GM21717 (cell line): Measurements from ENCODE around the gene NDUFV3.
"Not testable (repeated sequence)": the region's sequence is repeated elsewhere in the genome, so short reads cannot be mapped to it uniquely, and the experiment has no call there.

ENCODE experiments used
- ATAC-seq: cut with Tn5 transposase; IDR thresholded peaks from one replicate; pipeline ENCODE4 v1.9.1; 2021; ENCODE audit warnings: mild to moderate bottlenecking, moderate library complexity; ENCODE audit not compliant: unreplicated experiment

The NDUFV3 gene

DNA sequence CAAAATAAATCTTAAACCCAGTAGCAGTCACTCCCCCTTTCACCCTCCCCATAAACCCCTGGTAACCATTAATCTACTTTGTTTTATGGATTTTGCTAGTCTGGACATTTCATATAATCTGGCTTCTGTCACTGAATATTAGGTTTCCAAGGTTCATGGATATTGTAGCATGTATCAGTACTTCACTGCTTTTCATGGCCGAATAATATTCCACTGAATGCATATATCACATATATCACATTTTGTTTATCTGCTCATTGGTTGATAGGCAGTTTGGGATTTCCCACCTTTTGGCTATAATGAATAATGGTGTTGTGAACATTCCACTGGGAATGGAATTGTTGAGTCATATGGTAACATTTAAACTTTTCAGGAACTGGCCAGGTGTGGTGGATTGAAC lies 9.2 kb upstream of the NDUFV3 start:
- no peak for ATAC-seq

DNA sequence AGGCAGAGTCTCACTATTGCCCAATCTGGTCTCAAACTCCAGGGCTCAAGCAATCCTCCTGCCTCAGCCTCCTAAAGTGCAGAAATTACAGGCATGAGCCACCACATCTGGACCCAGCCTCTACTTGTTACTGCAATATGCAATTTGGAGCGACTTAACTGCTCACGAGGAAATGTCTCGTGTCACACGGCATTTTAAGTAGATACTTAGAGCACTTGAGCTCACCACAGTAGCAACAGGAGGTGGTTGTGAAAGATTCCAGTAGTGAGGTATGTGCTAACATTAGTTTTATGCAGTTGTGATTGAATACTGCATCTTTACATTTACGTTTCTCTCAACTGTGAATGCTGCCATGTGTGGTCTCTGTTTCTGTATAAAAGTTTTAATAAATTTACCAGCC lies 5.8 kb upstream of the NDUFV3 start:
- ATAC-seq, result no peak

DNA sequence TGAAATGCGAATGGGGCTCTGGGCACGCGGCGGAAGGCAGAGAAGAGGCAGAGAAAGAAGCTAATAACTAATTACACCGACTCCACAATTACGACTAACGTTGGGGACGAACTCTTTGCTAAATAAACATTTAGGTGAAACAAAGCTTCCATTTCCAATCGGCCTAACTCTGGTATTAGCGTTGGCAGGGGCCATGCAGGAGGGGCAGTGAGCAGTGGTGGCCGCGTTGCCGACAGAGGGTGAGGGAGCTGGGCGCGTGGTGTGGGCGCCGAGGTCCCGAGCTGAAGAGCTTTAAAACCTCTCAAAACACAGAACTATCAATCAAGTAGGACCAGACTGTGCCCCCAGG lies 553 bp upstream of the NDUFV3 start:
- peak; percentile 16 for ATAC-seq

DNA sequence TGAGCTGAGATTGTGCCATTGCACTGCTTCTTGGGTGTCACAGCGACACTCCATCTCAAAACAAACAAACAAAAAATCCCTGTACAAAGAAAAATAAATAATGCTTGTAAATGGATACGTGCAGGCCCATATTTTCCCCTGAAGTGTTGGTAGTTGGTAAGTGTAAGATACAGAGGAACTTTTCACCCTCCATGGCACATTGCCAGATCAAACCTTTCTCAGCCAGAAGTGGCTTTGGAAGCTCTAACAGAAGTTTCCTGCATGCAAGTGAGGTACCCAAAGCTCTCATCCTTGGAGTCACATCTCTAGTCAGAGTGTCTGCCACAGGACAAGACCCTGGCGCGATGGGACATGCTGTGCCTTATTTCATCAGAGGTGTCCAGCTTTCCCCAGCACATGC lies 7.3 kb downstream of the NDUFV3 start:
- no peak for ATAC-seq

DNA sequence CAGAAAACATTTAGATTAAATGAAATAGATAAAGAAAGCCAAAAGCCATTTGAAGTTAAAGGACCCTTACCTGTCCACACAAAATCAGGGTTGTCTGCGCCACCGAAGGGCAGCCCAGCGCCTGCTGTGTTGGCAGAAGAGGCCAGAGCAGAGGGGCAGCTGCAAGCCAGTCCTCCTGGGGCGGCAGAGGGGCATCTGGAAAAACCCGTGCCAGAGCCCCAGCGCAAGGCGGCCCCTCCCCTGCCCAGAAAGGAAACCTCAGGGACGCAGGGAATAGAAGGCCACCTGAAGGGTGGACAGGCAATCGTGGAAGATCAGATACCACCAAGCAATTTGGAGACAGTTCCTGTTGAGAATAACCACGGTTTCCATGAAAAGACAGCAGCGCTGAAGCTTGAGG lies 10.7 kb downstream of the NDUFV3 start:
- ATAC-seq, result no peak

DNA sequence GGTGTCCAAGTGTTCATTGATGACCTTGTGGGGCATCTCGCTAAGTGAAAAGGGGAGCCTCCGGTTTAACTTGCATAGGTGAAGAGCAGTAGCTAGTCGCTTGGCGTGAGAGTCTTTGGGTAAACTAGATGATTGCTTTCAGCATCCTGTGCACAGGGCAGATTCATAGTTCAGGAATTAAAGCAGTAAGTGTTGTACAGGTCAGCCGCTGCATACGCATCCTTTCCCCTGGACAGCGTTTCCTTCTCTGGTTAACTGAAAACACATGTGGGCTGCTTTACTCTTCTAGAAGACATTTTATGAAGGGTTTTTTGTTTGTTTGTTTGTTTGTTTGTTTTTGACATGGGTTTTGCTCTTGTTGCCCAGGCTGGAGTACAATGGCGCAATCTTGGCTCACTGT lies 12.1 kb downstream of the NDUFV3 start:
- ATAC-seq, result no peak

DNA sequence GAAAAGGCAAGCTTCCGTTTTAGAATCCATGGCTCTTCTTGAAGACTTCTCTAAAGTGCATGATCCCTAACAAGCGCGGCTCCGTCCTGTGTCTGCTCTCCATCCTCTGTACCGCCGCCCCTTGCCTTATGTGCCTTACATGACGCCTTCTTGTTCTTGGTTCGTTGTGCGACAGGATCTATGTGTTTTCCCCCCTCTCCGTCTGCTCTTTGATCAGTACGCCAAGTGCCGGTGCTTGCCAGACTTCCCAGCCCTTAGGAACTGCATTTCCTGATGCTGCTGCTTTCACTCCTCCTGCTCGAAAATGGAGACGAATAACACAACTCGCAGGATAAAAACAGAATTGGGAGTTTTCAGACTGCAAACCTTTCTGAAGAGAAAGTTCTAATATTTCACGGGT lies 13.1 kb downstream of the NDUFV3 start:
- no peak for ATAC-seq

- not testable (repeated sequence) for ATAC-seq
These were observed 15.4 kb downstream of the NDUFV3 start for GRCh38 chr21:42908484-42908883.

DNA sequence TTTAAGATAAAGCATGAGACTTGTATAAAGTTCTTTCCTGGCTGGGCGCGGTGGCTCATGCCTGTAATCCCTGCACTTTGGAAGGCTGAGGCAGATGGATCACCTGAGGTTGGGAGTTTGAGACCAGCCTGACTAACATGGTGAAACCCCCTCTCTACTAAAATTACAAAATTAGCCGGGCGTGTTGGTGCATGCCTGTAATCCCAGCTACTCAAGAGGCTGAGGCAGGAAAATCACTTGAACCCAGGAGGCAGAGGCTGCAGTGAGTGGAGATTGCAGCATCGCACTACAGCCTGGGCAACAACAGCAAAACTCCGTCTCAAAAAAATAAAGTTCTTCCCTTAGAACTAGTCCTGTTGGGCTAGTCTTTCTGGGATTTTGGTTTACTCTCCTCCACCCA lies 18.8 kb downstream of the NDUFV3 start:
- ATAC-seq, result not testable (repeated sequence)

- ATAC-seq, result no peak
These were observed 20.4 kb downstream of the NDUFV3 start for GRCh38 chr21:42913476-42913875.

GRCh38 chr21:42918291-42918690 lies 25.2 kb downstream of the NDUFV3 start:
- ATAC-seq, result no peak

DNA sequence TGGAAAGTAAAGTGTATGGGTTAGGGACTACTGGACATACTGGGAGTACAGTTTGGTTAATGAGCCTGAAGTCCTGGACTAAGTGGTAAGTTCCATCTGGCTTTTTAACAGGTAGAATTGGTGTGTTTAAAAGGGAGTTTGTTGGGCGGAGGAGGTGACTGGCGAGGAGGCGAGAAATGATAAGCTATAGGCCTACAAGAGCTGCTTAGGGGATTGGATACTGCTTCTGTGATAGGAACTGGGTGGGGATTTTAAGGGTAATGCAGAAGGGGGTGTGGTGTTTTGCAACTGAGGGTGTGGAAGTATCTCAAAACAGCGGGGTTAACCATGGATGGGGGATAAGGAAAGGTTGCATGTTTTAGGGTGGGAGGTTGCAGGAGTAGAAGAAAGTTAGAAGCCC lies 28.8 kb downstream of the NDUFV3 start:
- no peak for ATAC-seq

DNA sequence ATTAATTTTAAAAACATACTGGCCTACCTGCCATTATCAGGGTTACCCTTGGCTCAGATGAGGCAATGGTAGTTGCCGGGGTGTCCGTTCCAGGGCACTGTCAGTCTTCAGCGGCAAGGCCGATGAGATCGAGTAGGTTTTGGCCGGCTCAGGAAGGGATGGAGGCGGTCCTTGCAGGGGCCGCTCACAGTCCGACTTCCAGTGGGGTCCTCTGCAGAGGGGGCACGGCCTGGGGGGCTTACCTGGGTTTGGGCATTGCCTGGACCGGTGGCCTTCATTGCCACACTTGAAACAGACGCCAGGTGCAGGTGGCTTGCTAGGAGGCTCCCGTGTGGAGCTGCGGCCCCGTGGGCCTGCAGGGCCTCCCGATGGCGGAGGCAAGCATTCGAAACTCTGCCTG lies 29.8 kb downstream of the NDUFV3 start:
- no peak for ATAC-seq

- ATAC-seq, result peak; percentile 74
These were observed 30.7 kb downstream of the NDUFV3 start for GRCh38 chr21:42923553-42924432.

- no peak for ATAC-seq
These were observed 31.3 kb downstream of the NDUFV3 start for GRCh38 chr21:42924433-42924751.

- ATAC-seq, result no peak
These were observed 32.2 kb downstream of the NDUFV3 start, which contains the start of gene ERVH48-1 for GRCh38 chr21:42925114-42925926. Gene ERVH48-1 (minus strand): TSS chr21:42925630. CDS start chr21:42919006, 6,624 bp downstream.

GRCh38 chr21:42927474-42928200 lies 34.5 kb downstream of the NDUFV3 start:
- not testable (repeated sequence) for ATAC-seq

DNA sequence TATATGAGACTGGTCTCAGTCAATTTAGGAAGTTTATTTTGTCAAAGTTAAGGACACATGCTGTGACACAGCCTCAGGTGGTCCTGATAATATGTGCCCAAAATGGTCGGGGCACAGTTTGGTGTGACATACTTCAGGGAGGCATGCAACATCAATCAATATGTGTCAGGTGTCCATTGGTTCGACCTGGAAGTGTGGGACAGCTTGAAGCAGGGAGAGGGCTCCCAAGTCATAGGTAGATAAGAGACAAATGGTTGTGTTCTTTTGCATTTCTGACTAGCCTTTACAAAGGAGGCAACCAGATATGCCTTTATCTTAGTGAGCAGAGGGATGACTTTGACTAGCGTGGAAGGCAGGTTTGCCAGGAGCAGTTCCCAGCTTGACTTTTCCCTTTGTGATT lies 36.9 kb downstream of the NDUFV3 start:
- no peak for ATAC-seq

GRCh38 chr21:42931560-42932235 lies 38.6 kb downstream of the NDUFV3 start:
- ATAC-seq, result no peak

- ATAC-seq, result not testable (repeated sequence)
These were observed 39.4 kb downstream of the NDUFV3 start for GRCh38 chr21:42932378-42933136.
